B cell (primary cell): Measurements from ENCODE around the gene ACOT9. TPM values are rescaled to one million over a fixed set of nuclear protein-coding genes. Genes with fewer than 3 reads are reported as not detected.

ENCODE experiments used
- ATAC-seq: fragments of 200-7000 bp; cut with Tn5 transposase; one replicate; pipeline ENCODE4 v1.10.0; 2021; ENCODE audit warnings: low read depth, mild to moderate bottlenecking, moderate number of reproducible peaks, moderate library complexity
- CTCF ChIA-PET: fragments of 350-600 bp; sonication (Branson Sonifier 250); formaldehyde crosslinking; loops from one replicate; lab custom pipeline; 2021; ENCODE audit warnings: antibody characterized with exemption, inconsistent platforms; lab: Charles Lee
- POLR2A ChIA-PET: fragments of 350-600 bp; sonication (Branson Sonifier 250); formaldehyde crosslinking; loops from one replicate; lab custom pipeline; 2021; ENCODE audit warnings: antibody characterized with exemption; lab: Charles Lee
- DNase-seq: peaks from one replicate; pipeline ENCODE4 v3.0.0; 2013
- H2AFZ ChIP-seq: 2 replicates; pipeline ENCODE4 v1.6.1; 2012; ENCODE audit warnings: mild to moderate bottlenecking, low read depth, low read length; ENCODE audit not compliant: insufficient read depth, poor library complexity, severe bottlenecking
- H3K27ac ChIP-seq, 2 donors: 1 replicate in 1 of 2; 2 replicates in 1 of 2; pipeline ENCODE4 v1.5.1; 2012 to 2013; ENCODE audit warnings: low read length in 2 of 2, mild to moderate bottlenecking in 2 of 2, moderate library complexity in 1 of 2
- H3K27me3 ChIP-seq, 4 experiments: fragments of 200-600 bp in 1 of 4; sonication (generic) in 1 of 4; replicated peaks in 1 of 4; 1 replicate in 2 of 4; 2 replicates in 2 of 4; pipeline versions ENCODE4 v1.6.1 to v1.7.0; 2013 to 2016; ENCODE audit warnings: low read length in 3 of 4, mild to moderate bottlenecking in 2 of 4, mixed read lengths in 1 of 4, moderate library complexity in 1 of 4; ENCODE audit not compliant: insufficient read depth in 4 of 4, control insufficient read depth in 3 of 4; ENCODE audit errors: control extremely low read depth in 1 of 4
- H3K36me3 ChIP-seq, 2 experiments: replicated peaks in 1 of 2; 1 replicate in 1 of 2; 2 replicates in 1 of 2; pipeline versions ENCODE4 v1.6.1 to v1.7.1; 2013; ENCODE audit warnings: low read length in 1 of 2; ENCODE audit not compliant: insufficient read depth in 2 of 2, control insufficient read depth in 1 of 2; ENCODE audit errors: control extremely low read depth in 1 of 2, extremely low read depth in 1 of 2
- H3K4me1 ChIP-seq, 2 donors: fragments of 200-600 bp in 1 of 2; sonication (generic) in 1 of 2; 1 replicate in 1 of 2; 2 replicates in 1 of 2; pipeline versions ENCODE4 v1.5.1 to v1.6.1; 2013 to 2017; ENCODE audit warnings: low read length in 2 of 2; ENCODE audit not compliant: control insufficient read depth in 2 of 2, insufficient read depth in 2 of 2
- H3K4me2 ChIP-seq: replicated peaks from 2 replicates; pipeline ENCODE3; 2012; ENCODE audit warnings: mild to moderate bottlenecking, low read depth, low read length; ENCODE audit not compliant: poor library complexity, severe bottlenecking
- H3K4me3 ChIP-seq, 5 experiments: fragments of 200-600 bp in 1 of 5; sonication (generic) in 1 of 5; 1 replicate in 3 of 5; 2 replicates in 2 of 5; pipeline versions ENCODE4 v1.5.1 to v1.7.0; 2011 to 2016; ENCODE audit warnings: low read length in 4 of 5, mild to moderate bottlenecking in 4 of 5, low read depth in 2 of 5, control low read depth in 1 of 5, moderate library complexity in 1 of 5; ENCODE audit not compliant: insufficient read depth in 1 of 5; ENCODE audit errors: control extremely low read depth in 1 of 5, extremely low read depth in 1 of 5
- H3K79me2 ChIP-seq: fragments of 200-600 bp; sonication (generic); one replicate; pipeline ENCODE4 v1.6.0; 2016; ENCODE audit warnings: low read length; ENCODE audit not compliant: control insufficient read depth, insufficient read depth
- H3K9ac ChIP-seq: fragments of 200-600 bp; sonication (generic); 2 replicates; pipeline ENCODE4 v1.6.1; 2017; ENCODE audit warnings: mild to moderate bottlenecking, low read length, moderate library complexity
- H3K9me3 ChIP-seq, 3 donors: one replicate each; pipeline versions ENCODE4 v1.6.1 to v1.7.1; 2013; ENCODE audit warnings: low read length in 2 of 3; ENCODE audit not compliant: control insufficient read depth in 2 of 3, insufficient read depth in 1 of 3; ENCODE audit errors: control extremely low read depth in 1 of 3
- H4K20me1 ChIP-seq: 2 replicates; pipeline ENCODE4 v1.6.0; 2012; ENCODE audit warnings: mild to moderate bottlenecking, low read length; ENCODE audit not compliant: insufficient read depth, control insufficient read depth, poor library complexity, severe bottlenecking
- H3K27ac Mint-ChIP-seq: one replicate; pipeline ENCODE4 v1.8.0; 2021; ENCODE audit warnings: mixed read lengths
- H3K27me3 Mint-ChIP-seq: one replicate; pipeline ENCODE4 v1.8.0; 2021; ENCODE audit warnings: mixed read lengths
- H3K4me1 Mint-ChIP-seq: one replicate; pipeline ENCODE4 v1.8.0; 2021; ENCODE audit warnings: mixed read lengths
- H3K4me3 Mint-ChIP-seq: one replicate; pipeline ENCODE4 v1.8.0; 2021; ENCODE audit warnings: mixed read lengths
- H3K9me3 Mint-ChIP-seq: one replicate; pipeline ENCODE4 v1.8.0; 2022; ENCODE audit warnings: mixed read lengths; ENCODE audit not compliant: insufficient read depth
- EZH2 ChIP-seq: IDR thresholded peaks from 2 replicates; pipeline ENCODE4 v1.6.1; 2012; ENCODE audit warnings: borderline replicate concordance, low read depth, mild to moderate bottlenecking, moderate library complexity, low read length; ENCODE audit not compliant: insufficient read depth, poor library complexity, severe bottlenecking
- WGBS: methylation state at CpG from one replicate; pipeline ENCODE4 v1.1.5; 2013; ENCODE audit warnings: missing lambda C conversion rate; ENCODE audit not compliant: insufficient coverage; 5-methylcytosine and 5-hydroxymethylcytosine counted together
- intact Hi-C: fragments of 100-400 bp; cut with micrococcal nuclease; formaldehyde crosslinking; loops from one replicate; pipeline ENCODE4 v1.10.0; 2022
- polyA plus RNA-seq: library from polyadenylated mRNA; depleted of rRNA; stranded (reverse); fragments of >200 nt; gene quantifications from 2 replicates; pipeline ENCODE4 v1.2.3, GENCODE V29; 2012
- total RNA-seq, 2 donors: library from RNA; stranded (reverse); fragments of 120-200 nt in 1 of 2; gene quantifications; 1 replicate in 1 of 2; 2 replicates in 1 of 2; pipeline versions ENCODE4 v1.2.3 to v1.2.4, GENCODE V29; 2013 to 2022
- TF ChIP-seq, protein P1 (sequence below): fragments of 200-600 bp; IDR thresholded peaks from one replicate; pipeline ENCODE4 v1.8.0; 2022; ENCODE audit warnings: antibody characterized with exemption, mild to moderate bottlenecking

ACOT9 gene
- total and polyA plus RNA-seq, 2 donors (not counting 1 experiment from before 2014, with no cell fraction given): 23.9 to 31.3 TPM

DNA sequence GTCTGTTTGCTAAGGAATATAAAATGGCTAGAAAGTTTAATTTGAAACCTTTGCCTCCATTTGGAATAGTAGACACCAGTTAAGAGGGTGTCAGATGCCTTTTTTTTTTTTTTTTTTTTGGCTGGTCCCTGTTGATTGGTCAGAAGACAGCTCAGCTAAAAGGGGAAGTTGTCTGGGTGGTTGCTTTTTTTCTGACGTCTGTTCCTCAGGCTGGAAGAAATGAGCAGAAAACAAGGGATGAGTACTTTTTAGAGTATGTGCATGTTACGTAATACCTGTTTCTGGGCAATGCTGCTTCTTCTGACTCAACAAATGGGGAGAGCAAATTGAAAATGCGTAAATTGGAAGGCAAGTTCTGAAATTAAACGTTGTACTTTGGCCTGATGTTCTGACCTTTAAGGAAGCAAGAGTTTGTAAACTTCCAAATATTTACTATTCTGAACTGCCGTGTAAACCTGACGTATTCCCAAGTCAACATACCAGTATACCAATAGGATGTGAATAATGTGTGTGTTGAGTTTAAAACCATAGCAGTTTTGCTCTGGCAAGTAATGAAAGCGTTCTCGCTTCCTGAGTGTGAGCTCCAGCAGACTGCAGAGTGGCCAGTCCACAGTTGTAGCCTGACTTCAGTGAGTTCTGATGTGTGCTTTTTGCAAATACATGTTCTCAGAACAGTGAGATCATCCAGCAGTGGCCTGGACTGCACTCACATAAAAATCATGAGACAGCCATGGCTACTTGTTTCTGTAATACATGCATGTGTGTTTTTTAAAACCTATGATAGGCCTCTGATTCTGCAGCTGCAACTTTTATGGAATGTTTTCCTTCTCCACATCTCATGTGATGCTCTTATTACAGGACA lies 41.6 kb upstream of the ACOT9 start:
- H3K9me3 Mint-ChIP-seq: no peaks in the 10 kb centered on the region
- peak overlapping the region; percentile 73 for H3K4me2 ChIP-seq
- H3K79me2 ChIP-seq: peaks cover 15% of the 10 kb centered on the region
- WGBS: no CpG with 5 or more reads among the region's 8 CpGs
- H3K4me1 ChIP-seq: peaks cover 17 to 37% of the 10 kb centered on the region in 2 donors
- peak overlapping the region; percentile 84 for H3K9ac ChIP-seq
- H3K27me3 ChIP-seq: no peaks in the 10 kb centered on the region
- peak overlapping the region; percentile 98 for H3K27ac Mint-ChIP-seq
- TF ChIP-seq EZH2: no peak
- TF ChIP-seq, protein P1, sequence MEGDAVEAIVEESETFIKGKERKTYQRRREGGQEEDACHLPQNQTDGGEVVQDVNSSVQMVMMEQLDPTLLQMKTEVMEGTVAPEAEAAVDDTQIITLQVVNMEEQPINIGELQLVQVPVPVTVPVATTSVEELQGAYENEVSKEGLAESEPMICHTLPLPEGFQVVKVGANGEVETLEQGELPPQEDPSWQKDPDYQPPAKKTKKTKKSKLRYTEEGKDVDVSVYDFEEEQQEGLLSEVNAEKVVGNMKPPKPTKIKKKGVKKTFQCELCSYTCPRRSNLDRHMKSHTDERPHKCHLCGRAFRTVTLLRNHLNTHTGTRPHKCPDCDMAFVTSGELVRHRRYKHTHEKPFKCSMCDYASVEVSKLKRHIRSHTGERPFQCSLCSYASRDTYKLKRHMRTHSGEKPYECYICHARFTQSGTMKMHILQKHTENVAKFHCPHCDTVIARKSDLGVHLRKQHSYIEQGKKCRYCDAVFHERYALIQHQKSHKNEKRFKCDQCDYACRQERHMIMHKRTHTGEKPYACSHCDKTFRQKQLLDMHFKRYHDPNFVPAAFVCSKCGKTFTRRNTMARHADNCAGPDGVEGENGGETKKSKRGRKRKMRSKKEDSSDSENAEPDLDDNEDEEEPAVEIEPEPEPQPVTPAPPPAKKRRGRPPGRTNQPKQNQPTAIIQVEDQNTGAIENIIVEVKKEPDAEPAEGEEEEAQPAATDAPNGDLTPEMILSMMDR: no peak
- H3K9me3 ChIP-seq: no peaks in the 10 kb centered on the region
- no peak overlapping the region for H2AFZ ChIP-seq
- CTCF ChIA-PET: interaction anchor here (0.6 to 4.5 kb wide), 4 partner anchors 111 to 398 kb away, joined by 3 to 64 read pairs (median 4); no protein-coding TSS in a partner anchor
- H3K4me3 ChIP-seq: peak overlapping the region; percentile 71 to 92 (median 81)
- H3K4me1 Mint-ChIP-seq: peaks cover 32% of the 10 kb centered on the region
- intact Hi-C loops: loop anchor here (2.0 to 5.0 kb wide), 4 partner anchors 33 to 698 kb away; no protein-coding TSS in a partner anchor
- H3K27me3 Mint-ChIP-seq: no peaks in the 10 kb centered on the region
- POLR2A ChIA-PET: interaction anchor here (0.6 to 1.9 kb wide), 3 partner anchors 32 to 122 kb away, joined by 7 to 11 read pairs (median 9); partner anchors contain the start of genes APOO and CXorf58
- H4K20me1 ChIP-seq: no peaks in the 10 kb centered on the region
- ATAC-seq: no peak
- H3K27ac ChIP-seq: peak overlapping the region; percentile 87 to 92
- peak overlapping the region; percentile 94 for H3K4me3 Mint-ChIP-seq
- H3K36me3 ChIP-seq: peaks cover 0 to 9% of the 10 kb centered on the region in 2 experiments
- DNase-seq: peak; percentile 72
